HG03432 (cell line): ENCODE measurements around the gene TRAPPC4.
"Not testable (repeated sequence)": the region's sequence is repeated elsewhere in the genome, so short reads cannot be mapped to it uniquely, and the experiment has no call there.

ENCODE experiments used
- ATAC-seq: cut with Tn5 transposase; IDR thresholded peaks from one replicate; pipeline ENCODE4 v1.9.1; 2021; ENCODE audit warnings: mild to moderate bottlenecking, moderate library complexity; ENCODE audit not compliant: unreplicated experiment

TRAPPC4 gene

DNA sequence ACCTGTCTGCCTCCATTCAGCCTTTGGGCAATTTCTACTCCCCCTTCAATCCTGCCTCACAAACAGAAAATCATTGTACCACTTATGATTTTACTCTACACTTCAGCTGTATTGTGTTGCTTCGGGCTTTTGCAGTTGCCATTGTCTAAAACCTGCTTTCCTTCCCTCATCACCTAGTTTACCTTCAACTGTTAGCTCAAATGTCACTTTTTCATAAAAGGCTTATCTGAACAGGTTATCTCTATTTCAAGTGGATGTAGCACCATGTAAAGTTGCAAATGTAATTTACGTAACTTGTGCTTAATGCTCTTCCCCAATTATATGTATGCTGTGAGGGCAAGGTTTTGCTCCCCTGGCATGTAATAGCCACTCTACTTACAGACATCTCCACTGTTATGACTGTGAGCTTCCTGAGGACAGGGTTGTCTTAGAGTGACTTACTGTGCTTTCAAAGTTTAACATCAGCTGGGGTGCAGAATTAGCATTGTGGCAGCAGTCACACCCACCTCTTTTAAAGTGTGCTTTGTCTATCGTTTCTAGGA lies 5.9 kb upstream of the TRAPPC4 start:
- no peak for ATAC-seq

DNA sequence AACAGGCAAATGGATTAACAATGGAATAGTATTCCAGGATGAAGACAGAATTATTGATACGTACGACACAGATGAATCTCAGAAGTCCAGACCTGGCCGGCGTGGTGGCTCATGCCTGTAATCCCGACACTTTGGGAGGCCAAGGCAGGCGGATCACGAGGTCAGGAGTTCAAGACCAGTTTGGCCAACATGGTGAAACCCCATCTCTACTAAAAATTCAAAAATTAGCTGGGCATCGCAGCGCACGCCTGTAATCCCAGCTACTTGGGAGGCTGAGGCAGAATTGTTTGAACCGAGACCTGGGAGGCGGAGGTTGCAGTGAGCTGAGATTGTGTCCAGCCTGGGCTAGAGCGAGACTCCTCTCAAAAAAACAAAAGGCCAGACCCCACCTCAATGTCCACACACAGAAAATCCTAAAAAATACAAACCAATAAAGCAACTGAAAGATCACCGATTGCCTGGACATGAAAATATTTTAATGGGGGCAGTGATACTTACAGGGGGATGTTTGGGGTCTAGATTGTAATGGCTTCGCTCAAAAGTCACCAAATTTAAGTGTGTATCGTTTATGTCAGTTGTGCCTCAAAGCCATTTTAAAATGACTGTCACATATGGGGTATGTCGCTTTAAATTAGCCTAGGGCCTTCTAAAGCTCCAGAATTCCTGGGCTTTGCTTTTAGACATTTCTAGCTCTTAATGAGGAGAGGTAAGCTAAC lies 4.2 kb upstream of the TRAPPC4 start:
- no peak for ATAC-seq

- ATAC-seq, result no peak
Observed at GRCh38 chr11:119015054-119015611, 3.4 kb upstream of the TRAPPC4 start.

DNA sequence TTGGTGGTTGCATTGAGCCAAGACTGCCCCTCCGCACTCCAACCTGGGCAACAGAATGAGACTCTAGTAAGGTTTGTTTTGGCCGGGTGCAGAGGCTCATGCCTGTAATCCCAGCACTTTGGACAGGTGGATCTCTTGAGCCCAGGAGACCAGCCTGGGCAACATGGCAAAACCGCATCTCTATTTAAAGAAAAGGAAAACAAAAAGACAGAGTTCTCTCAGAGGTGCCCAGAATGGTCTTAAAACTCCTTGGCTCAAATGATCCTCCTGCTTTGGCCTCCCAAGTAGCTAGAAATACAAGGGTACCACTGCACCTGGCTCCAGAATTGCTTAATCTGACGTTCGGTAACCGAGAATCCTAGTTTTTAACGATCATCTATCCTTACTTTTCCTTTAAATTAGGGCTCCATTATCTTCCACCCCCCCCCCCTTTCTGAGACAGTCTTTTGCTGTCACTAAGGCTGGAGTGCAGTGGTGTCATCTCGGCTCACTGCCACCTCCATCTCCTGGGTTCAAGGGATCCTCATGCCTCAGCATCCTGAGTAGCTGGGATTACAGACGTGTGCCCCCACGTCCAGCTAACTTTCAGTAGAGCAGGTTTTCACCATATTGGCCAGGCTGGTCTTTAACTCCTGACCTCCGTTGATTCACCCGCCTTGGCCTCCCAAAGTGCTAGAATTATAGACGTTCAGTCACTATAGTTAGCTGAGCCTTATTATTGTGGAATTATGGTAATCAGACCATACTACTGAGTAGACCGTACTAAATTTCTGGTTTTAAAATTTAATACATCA lies 2.2 kb upstream of the TRAPPC4 start:
- ATAC-seq, result no peak

- not testable (repeated sequence) for ATAC-seq
Observed at GRCh38 chr11:119017377-119017776, 1.2 kb upstream of the TRAPPC4 start.

DNA sequence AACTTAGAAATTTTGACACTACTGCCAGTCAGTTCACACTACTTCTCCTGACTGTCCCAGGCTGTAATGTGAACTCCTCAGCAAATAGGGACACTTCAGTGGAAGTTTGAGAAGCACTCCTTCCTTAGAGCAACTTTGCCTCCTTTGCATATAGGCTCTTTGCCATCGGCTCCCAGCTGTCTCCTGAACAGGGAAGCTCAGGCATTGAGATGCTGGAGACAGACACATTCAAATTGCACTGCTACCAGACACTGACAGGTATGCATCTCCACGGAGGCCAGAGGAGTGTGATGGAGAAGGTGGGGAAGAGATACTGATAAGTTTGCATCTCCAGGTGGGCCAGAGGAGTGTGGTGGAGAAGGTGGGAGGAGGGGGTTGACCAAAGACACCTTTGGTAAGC lies 1.4 kb downstream of the TRAPPC4 start:
- ATAC-seq, result no peak

- no peak for ATAC-seq
Observed at GRCh38 chr11:119021631-119022030, 3.1 kb downstream of the TRAPPC4 start.

- no peak for ATAC-seq
Observed at GRCh38 chr11:119023741-119024140, 5.2 kb downstream of the TRAPPC4 start.

GRCh38 chr11:119024430-119025098 lies 6.0 kb downstream of the TRAPPC4 start:
- ATAC-seq, result no peak

DNA sequence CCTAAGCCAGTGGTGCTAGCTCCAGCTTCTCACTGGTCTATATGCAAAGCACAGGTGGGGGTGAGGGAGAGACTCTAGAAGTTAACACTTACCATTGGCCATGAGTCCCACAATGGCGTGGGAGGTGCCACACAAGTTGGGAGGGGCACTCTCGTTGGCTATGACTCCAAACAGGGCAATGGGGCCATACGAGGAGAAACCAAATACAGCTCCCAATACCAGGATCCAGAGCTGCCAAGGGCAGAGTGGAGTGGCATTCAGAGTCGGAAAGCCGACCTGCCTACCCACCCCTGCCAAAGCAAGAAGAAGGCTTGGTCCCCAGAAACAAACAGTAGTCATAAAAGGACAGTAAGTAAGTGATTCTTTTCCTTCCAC lies 6.5 kb downstream of the TRAPPC4 start:
- no peak for ATAC-seq

DNA sequence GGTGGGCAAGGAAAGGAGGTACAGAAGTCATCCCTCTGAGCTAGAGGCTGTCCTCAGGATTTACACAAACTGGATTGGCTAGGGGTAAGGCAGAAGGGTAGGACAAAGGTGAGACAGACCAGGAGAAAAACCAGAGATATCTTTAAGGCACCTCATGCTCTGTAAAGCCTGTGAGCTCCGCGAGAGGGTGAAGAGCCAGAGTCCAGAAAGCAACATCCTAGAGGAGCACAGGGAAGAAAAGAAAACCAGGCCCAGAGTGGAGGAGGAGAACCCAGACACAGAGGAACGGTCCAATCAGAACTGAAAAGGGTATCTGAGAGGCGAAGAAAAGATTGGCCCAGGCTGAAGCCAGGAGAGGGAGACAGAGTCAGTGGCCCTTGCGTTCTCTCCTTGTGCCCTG lies 7.0 kb downstream of the TRAPPC4 start:
- ATAC-seq, result no peak

GRCh38 chr11:119025978-119026766 lies 7.6 kb downstream of the TRAPPC4 start:
- no peak for ATAC-seq

GRCh38 chr11:119026970-119027369 lies 8.4 kb downstream of the TRAPPC4 start:
- no peak for ATAC-seq

GRCh38 chr11:119027561-119028345 lies 9.2 kb downstream of the TRAPPC4 start:
- ATAC-seq, result no peak

GRCh38 chr11:119028346-119029068 lies 9.9 kb downstream of the TRAPPC4 start:
- ATAC-seq, result no peak

GRCh38 chr11:119029069-119029339 lies 10.4 kb downstream of the TRAPPC4 start:
- ATAC-seq, result no peak

DNA sequence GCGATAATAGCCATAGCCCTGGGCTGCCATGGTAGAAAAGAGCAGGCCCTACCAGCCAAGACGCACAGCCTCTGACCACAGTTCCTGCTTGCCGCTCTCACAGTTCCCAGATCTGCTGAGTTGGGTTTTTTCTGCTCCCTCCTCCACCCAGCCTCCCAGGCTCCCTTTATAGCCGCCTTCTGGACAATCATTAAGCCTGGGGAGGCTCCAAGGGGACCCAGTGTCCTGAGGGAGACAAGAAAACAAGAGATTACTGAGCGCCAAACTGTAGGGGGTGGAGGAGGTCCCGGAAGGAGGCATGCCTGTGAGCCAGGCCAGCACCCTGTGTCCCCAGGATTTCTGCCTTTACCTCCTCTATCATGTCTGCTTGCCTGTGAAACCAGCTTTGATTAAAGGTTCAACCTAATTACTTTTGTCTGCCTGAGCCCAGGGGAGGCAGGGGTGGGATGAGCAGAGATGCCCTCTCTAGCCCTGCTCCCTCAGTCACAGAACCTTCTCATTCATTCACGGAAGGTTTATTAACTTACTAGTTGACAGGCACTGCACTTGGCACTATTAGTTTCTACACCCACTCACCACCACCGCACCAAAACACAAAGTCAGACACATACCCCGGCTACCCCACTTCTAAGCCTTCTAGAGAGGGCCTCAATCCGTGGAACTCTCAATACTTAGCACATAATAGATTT lies 10.9 kb downstream of the TRAPPC4 start:
- ATAC-seq, result peak; percentile 16

DNA sequence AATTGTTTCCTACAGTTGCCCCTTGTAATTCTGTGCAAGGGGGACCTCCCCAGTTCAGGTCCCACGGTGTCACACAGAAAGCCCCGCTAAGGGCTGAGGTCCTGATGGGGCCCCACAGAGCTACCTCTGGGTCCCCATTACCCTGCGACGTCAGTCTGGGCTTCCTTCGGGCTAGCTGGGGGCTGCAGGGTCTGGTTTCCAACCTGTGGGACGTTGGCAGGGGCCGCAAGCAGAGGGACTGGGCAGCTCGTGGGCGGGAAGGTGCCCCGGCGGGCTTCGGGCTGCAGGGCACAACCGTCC lies 11.4 kb downstream of the TRAPPC4 start:
- peak; percentile 24 for ATAC-seq
